Endothelial cell of umbilical vein (primary cell): ENCODE results near the gene CNTNAP2. TPM values are rescaled to one million over a fixed set of nuclear protein-coding genes. Genes with fewer than 3 reads are reported as not detected.

ENCODE experiments used
- BruUV-seq: library from RNA; stranded (reverse); fragments of 400-500 nt; replicated peaks from 2 replicates; lab custom pipeline; 2021; lab: Mats Ljungman, UMichigan
- CTCF ChIA-PET: fragments of 300-600, 350-600 bp; sonication (Branson Sonifier 250); formaldehyde crosslinking; loops from one replicate; lab custom pipeline; 2021; ENCODE audit warnings: antibody characterized with exemption, inconsistent platforms; lab: Charles Lee
- POLR2A ChIA-PET: fragments of 300-600, 350-600 bp; sonication (Branson Sonifier 250); formaldehyde crosslinking; loops from one replicate; lab custom pipeline; 2021; ENCODE audit warnings: antibody characterized with exemption, inconsistent platforms; lab: Charles Lee
- DNase-seq: peaks from one replicate; pipeline ENCODE4 v3.0.0-alpha.2; 2011; ENCODE audit warnings: low read depth, low spot score
- FAIRE-seq: peaks from 2 replicates; lab custom pipeline; 2011; peaks lifted over from hg19 to GRCh38; lab: Jason Lieb, UNC
- H2AFZ ChIP-seq: 2 replicates; pipeline ENCODE4 v1.6.0; 2012; ENCODE audit warnings: low read depth, low read length, control low read depth, inconsistent platforms
- H3K27ac ChIP-seq: 2 replicates; pipeline ENCODE4 v1.5.1; 2011; ENCODE audit warnings: low read depth, mild to moderate bottlenecking, control low read depth, low read length, moderate library complexity; ENCODE audit not compliant: insufficient read depth
- H3K27me3 ChIP-seq, 2 experiments: 2 replicates each; pipeline versions ENCODE4 v1.6.0 to v1.6.1; 2011; ENCODE audit warnings: low read length in 2 of 2, mixed read lengths in 1 of 2; ENCODE audit not compliant: control insufficient read depth in 2 of 2, insufficient read depth in 2 of 2
- H3K36me3 ChIP-seq, 2 experiments: 2 replicates in 1 of 2; 3 replicates in 1 of 2; pipeline ENCODE4 v1.5.1; 2011; ENCODE audit warnings: low read length in 2 of 2, mild to moderate bottlenecking in 1 of 2, moderate library complexity in 1 of 2; ENCODE audit not compliant: control insufficient read depth in 2 of 2, insufficient read depth in 2 of 2; ENCODE audit errors: extremely low read depth in 1 of 2
- H3K4me1 ChIP-seq: 3 replicates; pipeline ENCODE4 v1.5.1; 2011; ENCODE audit warnings: mild to moderate bottlenecking, low read length; ENCODE audit not compliant: control insufficient read depth, insufficient read depth; ENCODE audit errors: extremely low read depth
- H3K4me2 ChIP-seq: 2 replicates; pipeline ENCODE4 v1.6.1; 2011; ENCODE audit warnings: low read length, control low read depth, mixed read lengths; ENCODE audit not compliant: insufficient read depth
- H3K4me3 ChIP-seq, 3 experiments: fragments of 200-600 bp in 1 of 3; sonication (generic), shearing (Covaris generic) in 1 of 3; replicated peaks in 1 of 3; 2 replicates each; pipeline ENCODE4 v1.5.1; 2011 to 2016; ENCODE audit warnings: control low read depth in 3 of 3, low read length in 3 of 3, mild to moderate bottlenecking in 2 of 3, inconsistent platforms in 1 of 3, low read depth in 1 of 3, moderate library complexity in 1 of 3; ENCODE audit not compliant: insufficient read depth in 1 of 3
- H3K79me2 ChIP-seq: 2 replicates; pipeline ENCODE4 v1.6.0; 2012; ENCODE audit warnings: low read length, inconsistent platforms; ENCODE audit not compliant: control insufficient read depth, insufficient read depth
- H3K9ac ChIP-seq: replicated peaks from 2 replicates; pipeline ENCODE3; 2011; ENCODE audit warnings: low read length, control low read depth; ENCODE audit not compliant: insufficient read depth; ENCODE audit errors: extremely low read depth
- H3K9me1 ChIP-seq: replicated peaks from 3 replicates; pipeline ENCODE4 v1.6.0; 2011; ENCODE audit warnings: mild to moderate bottlenecking, low read length; ENCODE audit not compliant: control insufficient read depth, insufficient read depth; ENCODE audit errors: extremely low read depth
- H3K9me3 ChIP-seq: replicated peaks from 2 replicates; pipeline ENCODE4 v1.5.1; 2012; ENCODE audit warnings: low read length, inconsistent platforms; ENCODE audit not compliant: control insufficient read depth, insufficient read depth
- H4K20me1 ChIP-seq: replicated peaks from 2 replicates; pipeline ENCODE3; 2011; ENCODE audit warnings: mild to moderate bottlenecking, low read length; ENCODE audit not compliant: control insufficient read depth, insufficient read depth; ENCODE audit errors: extremely low read depth
- CTCF ChIP-seq, 2 donors: IDR thresholded peaks; 1 replicate in 1 of 2; 2 replicates in 1 of 2; pipeline ENCODE4 v1.5.1; 2011; ENCODE audit warnings: low read length in 2 of 2, mild to moderate bottlenecking in 2 of 2, moderate library complexity in 2 of 2, control low read depth in 1 of 2, inconsistent platforms in 1 of 2, low read depth in 1 of 2; ENCODE audit not compliant: insufficient read depth in 1 of 2; ENCODE audit errors: extremely low read depth in 1 of 2
- EZH2 ChIP-seq: IDR thresholded peaks from 2 replicates; pipeline ENCODE4 v1.6.1; 2012; ENCODE audit warnings: borderline replicate concordance, low read depth, mild to moderate bottlenecking, moderate library complexity, low read length, inconsistent platforms; ENCODE audit not compliant: severe bottlenecking
- FOS ChIP-seq: IDR thresholded peaks from 2 replicates; pipeline ENCODE4 v1.6.1; 2011; ENCODE audit warnings: mild to moderate bottlenecking, low read length, moderate library complexity, borderline replicate concordance; ENCODE audit not compliant: insufficient read depth
- GATA2 ChIP-seq: IDR thresholded peaks from 2 replicates; pipeline ENCODE4 v1.7.0; 2011; ENCODE audit warnings: low read depth, mild to moderate bottlenecking, moderate library complexity, mixed read lengths, low read length; ENCODE audit not compliant: insufficient read length, insufficient read depth
- JUN ChIP-seq: IDR thresholded peaks from 2 replicates; pipeline ENCODE4 v1.6.1; 2011; ENCODE audit warnings: borderline replicate concordance, low read depth; ENCODE audit not compliant: insufficient read length, insufficient read depth
- MAX ChIP-seq: IDR thresholded peaks from 2 replicates; pipeline ENCODE4 v1.6.1; 2011; ENCODE audit not compliant: insufficient read depth, insufficient read length
- MYC ChIP-seq: IDR thresholded peaks from one replicate; pipeline ENCODE4 v1.6.1; 2011; ENCODE audit warnings: mild to moderate bottlenecking, low read depth, low read length
- POLR2A ChIP-seq: IDR thresholded peaks from 2 replicates; pipeline ENCODE4 v1.6.1; 2012; ENCODE audit warnings: low read depth, mild to moderate bottlenecking, control low read depth, low read length
- POLR2AphosphoS5 ChIP-seq: IDR thresholded peaks from 2 replicates; pipeline ENCODE4 v1.6.1; 2012; ENCODE audit warnings: low read depth, mild to moderate bottlenecking, control low read depth, low read length, moderate library complexity; ENCODE audit not compliant: insufficient read depth
- dilution Hi-C: fragments of 300-500 bp; cut with MboI; formaldehyde crosslinking; loops from one replicate; pipeline ENCODE4 v1.15.0; 2019; ENCODE audit warnings: low sequenced_read_pairs; ENCODE audit not compliant: extremely low pct_ligation_motif_present
- intact Hi-C: fragments of 100-400 bp; cut with micrococcal nuclease; formaldehyde crosslinking; loops from one replicate; pipeline ENCODE4 v1.10.0; 2022
- polyA plus RNA-seq, 4 experiments: library from polyadenylated mRNA; depleted of rRNA in 3 of 4; stranded (reverse) in 3 of 4; unstranded in 1 of 4; fragments of >200 nt; gene quantifications; 2 replicates each; pipeline versions ENCODE4 v1.2.1 to v1.2.3, GENCODE V29; 2011 to 2012; ENCODE audit warnings: missing spikeins in 1 of 4
- total RNA-seq: library from RNA; stranded (reverse); gene quantifications from 2 replicates; pipeline ENCODE4 v1.2.3, GENCODE V29; 2021

Gene CNTNAP2
- total and polyA plus RNA-seq, 2 donors (not counting 3 experiments of a cell fraction or from before 2014, with no cell fraction given) = not detected

GRCh38 chr7:147432079-147432478 lies 1315.5 kb downstream of the CNTNAP2 start:
- Histone ChIP-seq H3K9me1 (no peaks in the 10 kb centered on the region), H3K27ac (no peak overlapping the region), H3K79me2 (no peaks in the 10 kb centered on the region), H3K4me2 (no peak overlapping the region), H3K27me3 (no peaks in the 10 kb centered on the region), H4K20me1 (no peaks in the 10 kb centered on the region), H2AFZ (no peak overlapping the region), H3K9me3 (no peaks in the 10 kb centered on the region), H3K9ac (no peak overlapping the region), H3K4me3 (no peak overlapping the region), H3K4me1 (no peaks in the 10 kb centered on the region), H3K36me3 (no peaks in the 10 kb centered on the region)
- ChIA-PET POLR2A (no interaction called here), CTCF (no interaction called here)
- dilution Hi-C loops (no loop called here), intact Hi-C loops (no loop called here)
- no peak for FAIRE-seq
- TF ChIP-seq GATA2 (no peak), CTCF (IDR thresholded peaks at IDR 0.05; ENCODE audit: extremely low read depth in 1 of 2, insufficient read depth in 1 of 2, low read depth in 1 of 2, low read length in 2 of 2) (no peak), FOS (no peak), MYC (no peak), EZH2 (no peak), JUN (no peak), POLR2AphosphoS5 (no peak), POLR2A (no peak), MAX (no peak)
- no TSS peak for BruUV-seq
- DNase-seq = no peak
